ENCODE data around the gene IFNL4.
"Not testable (repeated sequence)": the region's sequence is repeated elsewhere in the genome, so short reads cannot be mapped to it uniquely, and the experiment has no call there.

The IFNL4 gene

DNA sequence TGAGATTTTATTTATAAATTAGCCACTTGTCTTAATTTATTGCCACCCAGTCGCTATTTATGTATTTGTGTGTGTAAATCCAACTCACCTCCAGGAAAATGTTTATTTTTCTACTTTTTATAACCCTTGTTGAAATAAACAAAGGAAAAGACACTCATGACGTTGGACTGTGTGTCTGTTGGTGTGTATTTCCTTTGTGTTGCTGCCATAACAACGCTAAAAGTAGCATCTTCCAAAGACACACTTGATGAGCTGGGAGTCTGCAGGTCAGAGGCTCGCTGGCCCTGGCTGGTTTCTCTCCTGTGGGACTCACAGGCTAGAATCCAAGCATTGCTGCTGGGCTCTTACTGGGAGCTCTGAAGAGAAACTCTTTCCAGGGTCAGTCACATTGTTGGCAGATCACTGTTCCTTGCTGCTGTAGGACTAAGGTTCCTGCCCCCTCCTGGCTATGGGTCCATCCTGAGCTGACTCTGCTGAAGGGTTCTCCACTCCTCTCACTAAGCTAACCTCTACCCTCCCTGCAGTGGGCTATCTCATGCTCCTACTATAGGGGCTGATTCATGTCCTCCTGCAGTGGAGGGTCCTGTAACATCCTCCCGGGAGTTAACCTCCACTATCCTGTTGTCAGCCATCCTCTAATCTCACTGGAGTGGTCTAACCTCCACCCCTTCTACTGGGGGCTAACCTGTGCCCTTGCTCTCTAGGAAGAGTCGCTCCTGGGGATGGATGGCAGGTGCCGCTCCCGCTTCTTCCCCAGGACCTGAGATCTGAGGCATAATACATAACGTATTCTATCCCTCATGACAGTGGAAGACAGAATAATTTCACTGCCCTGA, 21.6 kb upstream of the IFNL4 start:
- Histone ChIP-seq H3K4me3 (replicated peaks; ENCODE audit: insufficient read depth, low read length) (no peak overlapping the region), H3K27ac (replicated peaks) (no peak overlapping the region), H3K27me3 (ENCODE audit: insufficient read depth, poor library complexity, severe bottlenecking) (peaks cover 3% of the 10 kb centered on the region)
- DNase-seq (ENCODE audit: low read depth in 1 of 2, low spot score in 1 of 2): no peak
- TF ChIP-seq, protein P1, sequence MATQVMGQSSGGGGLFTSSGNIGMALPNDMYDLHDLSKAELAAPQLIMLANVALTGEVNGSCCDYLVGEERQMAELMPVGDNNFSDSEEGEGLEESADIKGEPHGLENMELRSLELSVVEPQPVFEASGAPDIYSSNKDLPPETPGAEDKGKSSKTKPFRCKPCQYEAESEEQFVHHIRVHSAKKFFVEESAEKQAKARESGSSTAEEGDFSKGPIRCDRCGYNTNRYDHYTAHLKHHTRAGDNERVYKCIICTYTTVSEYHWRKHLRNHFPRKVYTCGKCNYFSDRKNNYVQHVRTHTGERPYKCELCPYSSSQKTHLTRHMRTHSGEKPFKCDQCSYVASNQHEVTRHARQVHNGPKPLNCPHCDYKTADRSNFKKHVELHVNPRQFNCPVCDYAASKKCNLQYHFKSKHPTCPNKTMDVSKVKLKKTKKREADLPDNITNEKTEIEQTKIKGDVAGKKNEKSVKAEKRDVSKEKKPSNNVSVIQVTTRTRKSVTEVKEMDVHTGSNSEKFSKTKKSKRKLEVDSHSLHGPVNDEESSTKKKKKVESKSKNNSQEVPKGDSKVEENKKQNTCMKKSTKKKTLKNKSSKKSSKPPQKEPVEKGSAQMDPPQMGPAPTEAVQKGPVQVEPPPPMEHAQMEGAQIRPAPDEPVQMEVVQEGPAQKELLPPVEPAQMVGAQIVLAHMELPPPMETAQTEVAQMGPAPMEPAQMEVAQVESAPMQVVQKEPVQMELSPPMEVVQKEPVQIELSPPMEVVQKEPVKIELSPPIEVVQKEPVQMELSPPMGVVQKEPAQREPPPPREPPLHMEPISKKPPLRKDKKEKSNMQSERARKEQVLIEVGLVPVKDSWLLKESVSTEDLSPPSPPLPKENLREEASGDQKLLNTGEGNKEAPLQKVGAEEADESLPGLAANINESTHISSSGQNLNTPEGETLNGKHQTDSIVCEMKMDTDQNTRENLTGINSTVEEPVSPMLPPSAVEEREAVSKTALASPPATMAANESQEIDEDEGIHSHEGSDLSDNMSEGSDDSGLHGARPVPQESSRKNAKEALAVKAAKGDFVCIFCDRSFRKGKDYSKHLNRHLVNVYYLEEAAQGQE (IDR thresholded peaks at IDR 0.05; ENCODE audit: insufficient replicate concordance, low read depth): no peak
- TF ChIP-seq, protein P2, sequence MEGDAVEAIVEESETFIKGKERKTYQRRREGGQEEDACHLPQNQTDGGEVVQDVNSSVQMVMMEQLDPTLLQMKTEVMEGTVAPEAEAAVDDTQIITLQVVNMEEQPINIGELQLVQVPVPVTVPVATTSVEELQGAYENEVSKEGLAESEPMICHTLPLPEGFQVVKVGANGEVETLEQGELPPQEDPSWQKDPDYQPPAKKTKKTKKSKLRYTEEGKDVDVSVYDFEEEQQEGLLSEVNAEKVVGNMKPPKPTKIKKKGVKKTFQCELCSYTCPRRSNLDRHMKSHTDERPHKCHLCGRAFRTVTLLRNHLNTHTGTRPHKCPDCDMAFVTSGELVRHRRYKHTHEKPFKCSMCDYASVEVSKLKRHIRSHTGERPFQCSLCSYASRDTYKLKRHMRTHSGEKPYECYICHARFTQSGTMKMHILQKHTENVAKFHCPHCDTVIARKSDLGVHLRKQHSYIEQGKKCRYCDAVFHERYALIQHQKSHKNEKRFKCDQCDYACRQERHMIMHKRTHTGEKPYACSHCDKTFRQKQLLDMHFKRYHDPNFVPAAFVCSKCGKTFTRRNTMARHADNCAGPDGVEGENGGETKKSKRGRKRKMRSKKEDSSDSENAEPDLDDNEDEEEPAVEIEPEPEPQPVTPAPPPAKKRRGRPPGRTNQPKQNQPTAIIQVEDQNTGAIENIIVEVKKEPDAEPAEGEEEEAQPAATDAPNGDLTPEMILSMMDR (IDR thresholded peaks at IDR 0.05; ENCODE audit: insufficient read depth, low read length): no peak
- no peak for TF ChIP-seq POLR2AphosphoS5 (IDR thresholded peaks at IDR 0.05; ENCODE audit: low read depth)
- TF ChIP-seq GABPA (IDR thresholded peaks at IDR 0.05; ENCODE audit: low read depth): no peak
- TF ChIP-seq SPI1 (IDR thresholded peaks at IDR 0.05; ENCODE audit: borderline replicate concordance, low read depth): no peak

DNA sequence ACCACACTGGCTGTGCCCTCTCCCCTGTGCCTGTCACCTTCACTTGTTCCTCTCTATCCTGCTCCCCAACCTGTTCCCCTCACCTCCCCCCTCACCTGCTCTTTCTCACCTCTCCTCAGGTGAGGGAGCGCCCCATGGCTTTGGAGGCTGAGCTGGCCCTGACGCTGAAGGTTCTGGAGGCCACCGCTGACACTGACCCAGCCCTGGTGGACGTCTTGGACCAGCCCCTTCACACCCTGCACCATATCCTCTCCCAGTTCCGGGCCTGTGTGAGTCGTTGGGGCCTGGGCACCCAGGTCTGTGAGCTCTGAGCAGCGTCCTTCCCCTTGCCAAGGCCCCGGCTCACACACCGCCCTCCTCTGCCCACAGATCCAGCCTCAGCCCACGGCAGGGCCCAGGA, 20.7 kb upstream of the IFNL4 start:
- not testable (repeated sequence) for H3K27ac ChIP-seq (replicated peaks); DNase-seq (ENCODE audit: low read depth in 1 of 2, low spot score in 1 of 2); H3K4me3 ChIP-seq (replicated peaks; ENCODE audit: insufficient read depth, low read length); H3K27me3 ChIP-seq (ENCODE audit: insufficient read depth, poor library complexity, severe bottlenecking)

DNA sequence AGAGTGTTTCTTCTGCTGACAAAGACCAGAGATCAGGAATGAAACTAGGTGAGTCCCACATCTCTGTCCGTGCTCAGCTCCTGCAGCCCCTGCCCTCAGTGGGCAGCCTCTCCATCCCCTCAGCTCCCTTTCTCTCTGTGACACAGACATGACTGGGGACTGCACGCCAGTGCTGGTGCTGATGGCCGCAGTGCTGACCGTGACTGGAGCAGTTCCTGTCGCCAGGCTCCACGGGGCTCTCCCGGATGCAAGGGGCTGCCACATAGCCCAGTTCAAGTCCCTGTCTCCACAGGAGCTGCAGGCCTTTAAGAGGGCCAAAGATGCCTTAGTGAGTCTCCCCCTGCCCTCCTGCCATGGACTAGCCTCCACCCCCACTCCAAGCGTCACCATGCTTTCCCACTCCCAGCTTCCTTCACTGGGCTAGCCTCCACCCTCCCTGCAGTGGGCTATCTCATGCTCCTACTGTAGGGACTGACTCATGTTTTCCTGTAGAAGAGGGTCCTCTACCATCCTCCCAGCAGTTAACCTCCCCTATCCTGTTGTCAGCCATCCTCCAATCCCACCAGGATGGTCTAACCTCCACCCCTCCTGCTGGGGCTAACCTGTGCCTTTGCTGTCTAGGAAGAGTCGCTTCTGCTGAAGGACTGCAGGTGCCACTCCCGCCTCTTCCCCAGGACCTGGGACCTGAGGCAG, 20.0 kb upstream of the IFNL4 start:
- not testable (repeated sequence) for H3K4me3 ChIP-seq (replicated peaks; ENCODE audit: insufficient read depth, low read length); DNase-seq (ENCODE audit: low read depth in 1 of 2, low spot score in 1 of 2); H3K27ac ChIP-seq (replicated peaks)
- peaks cover 13% of the 10 kb centered on the region for H3K27me3 ChIP-seq (ENCODE audit: insufficient read depth, poor library complexity, severe bottlenecking)

DNA sequence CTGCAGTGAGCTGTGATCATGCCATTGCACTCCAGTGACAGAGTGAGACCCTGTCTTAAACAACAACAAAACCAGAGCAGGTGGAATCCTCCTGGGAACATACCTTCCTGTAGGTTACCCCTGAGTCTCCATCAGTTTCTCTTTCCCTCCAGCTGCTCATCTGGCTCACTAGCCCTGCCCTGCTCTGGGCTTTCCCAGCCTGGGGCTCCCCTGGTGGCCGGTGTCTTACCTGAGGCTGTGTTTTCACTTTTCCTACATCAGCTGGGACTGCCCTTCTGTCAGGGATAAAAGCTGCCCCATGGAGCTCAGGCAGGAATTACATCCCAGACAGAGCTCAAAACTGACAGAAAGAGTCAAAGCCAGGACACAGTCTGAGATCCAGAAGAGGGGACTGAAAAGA, 19.4 kb upstream of the IFNL4 start, which contains the start of gene IFNL2:
TSS of gene IFNL2 (plus strand) at position 312 of the 400 bp plus-strand sequence. CDS start 173 bp downstream, outside the sequence.
- not testable (repeated sequence) for H3K4me3 ChIP-seq (replicated peaks; ENCODE audit: insufficient read depth, low read length); DNase-seq (ENCODE audit: low read depth in 1 of 2, low spot score in 1 of 2)
- H3K27me3 ChIP-seq (ENCODE audit: insufficient read depth, poor library complexity, severe bottlenecking): peaks cover 18% of the 10 kb centered on the region

DNA sequence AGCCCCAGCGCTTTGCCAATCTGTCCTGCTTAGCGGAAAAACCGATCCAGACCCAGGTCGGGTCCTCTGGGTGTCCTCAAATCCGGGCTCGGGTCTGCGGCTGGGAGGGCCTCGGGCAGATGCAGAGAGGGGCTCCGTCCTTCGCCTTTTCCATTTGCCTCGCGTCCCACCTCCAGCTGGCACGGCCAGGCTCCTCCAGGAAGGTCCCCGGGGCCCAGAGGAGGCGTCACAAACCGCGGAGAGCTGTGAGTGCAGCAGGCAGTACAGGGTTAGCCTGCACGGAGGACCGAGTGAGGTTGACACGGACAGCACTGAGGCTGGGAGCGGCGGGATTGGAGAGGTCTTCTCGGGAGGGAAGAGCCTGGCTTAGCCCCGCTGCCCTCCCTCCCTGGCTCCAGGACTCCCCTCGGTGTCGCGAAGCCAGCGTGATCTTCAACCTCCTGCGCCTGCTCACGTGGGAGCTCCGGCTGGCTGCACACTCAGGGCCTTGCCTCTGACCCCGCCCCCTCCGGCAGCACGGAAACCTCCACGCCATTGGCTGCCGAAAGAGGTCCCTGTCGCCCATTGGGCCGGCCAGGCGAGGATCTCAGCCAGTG, 16.8 kb upstream of the IFNL4 start:
- H3K27me3 ChIP-seq (ENCODE audit: insufficient read depth, poor library complexity, severe bottlenecking): peaks cover 23% of the 10 kb centered on the region
- no peak for DNase-seq (ENCODE audit: low read depth in 1 of 2, low spot score in 1 of 2)

More for the DNA sequence above, 19.4 kb upstream of the IFNL4 start, which contains the start of gene IFNL2:
- H3K27ac ChIP-seq (replicated peaks): not testable (repeated sequence)

More for the DNA sequence above, 16.8 kb upstream of the IFNL4 start:
- Histone ChIP-seq H3K27ac (replicated peaks) (no peak overlapping the region), H3K4me3 (replicated peaks; ENCODE audit: insufficient read depth, low read length) (no peak overlapping the region)
- TF ChIP-seq, protein P1 (IDR thresholded peaks at IDR 0.05; ENCODE audit: insufficient replicate concordance, low read depth): no peak
- TF ChIP-seq, protein P2 (IDR thresholded peaks at IDR 0.05; ENCODE audit: insufficient read depth, low read length): no peak
- TF ChIP-seq GABPA (IDR thresholded peaks at IDR 0.05; ENCODE audit: low read depth) (no peak), POLR2AphosphoS5 (IDR thresholded peaks at IDR 0.05; ENCODE audit: low read depth) (no peak), SPI1 (IDR thresholded peaks at IDR 0.05; ENCODE audit: borderline replicate concordance, low read depth) (no peak)

All from HL-60 (cell line).